Activated CD4-positive, alpha-beta memory T cell treated with anti-CD3 and anti-CD28 coated beads for 36 hours (primary cell): ENCODE measurements around the gene MYO1E. TPM values are rescaled to one million over a fixed set of nuclear protein-coding genes. Genes with fewer than 3 reads are reported as not detected.

Experiments used
- CTCF ChIA-PET: fragments of 350-600 bp; sonication (Branson Sonifier 250); formaldehyde crosslinking; loops from one replicate; lab custom pipeline; 2021; ENCODE audit warnings: antibody characterized with exemption, inconsistent platforms; lab: Charles Lee
- POLR2A ChIA-PET: fragments of 350-600 bp; sonication (Branson Sonifier 250); formaldehyde crosslinking; loops from one replicate; lab custom pipeline; 2021; ENCODE audit warnings: antibody characterized with exemption; lab: Charles Lee
- DNase-seq: peaks from one replicate; pipeline ENCODE4 v3.0.0-alpha.2; 2020
- H3K27ac Mint-ChIP-seq: one replicate; pipeline ENCODE4 v1.8.0; 2021; ENCODE audit warnings: mixed read lengths
- H3K27me3 Mint-ChIP-seq: one replicate; pipeline ENCODE4 v1.8.0; 2021; ENCODE audit warnings: mixed read lengths
- H3K36me3 Mint-ChIP-seq: one replicate; pipeline ENCODE4 v1.8.0; 2021; ENCODE audit warnings: mixed read lengths
- H3K4me1 Mint-ChIP-seq: one replicate; pipeline ENCODE4 v1.8.0; 2021; ENCODE audit warnings: low read depth, mixed read lengths
- H3K4me3 Mint-ChIP-seq: one replicate; pipeline ENCODE4 v1.8.0; 2021; ENCODE audit warnings: mild to moderate bottlenecking, mixed read lengths
- H3K9me3 Mint-ChIP-seq: one replicate; pipeline ENCODE4 v1.8.0; 2021; ENCODE audit warnings: mixed read lengths
- intact Hi-C: fragments of 100-400 bp; cut with micrococcal nuclease; formaldehyde crosslinking; loops from one replicate; pipeline ENCODE4 v1.15.1; 2023
- microRNA-seq: library from miRNA; unstranded; fragments of <30 nt; microRNA quantifications from one replicate; pipeline ENCODE4 v1.2.0, GENCODE V29; 2022; ENCODE audit warnings: borderline number of aligned reads, borderline microRNAs expressed, borderline replicate concordance
- total RNA-seq, 2 experiments: library from RNA; stranded (reverse); gene quantifications; one replicate each; pipeline ENCODE4 v1.2.3, GENCODE V29; 2021

MYO1E gene
- total RNA-seq, 2 experiments from 2014 or later, result 5.1 to 5.8 TPM

DNA sequence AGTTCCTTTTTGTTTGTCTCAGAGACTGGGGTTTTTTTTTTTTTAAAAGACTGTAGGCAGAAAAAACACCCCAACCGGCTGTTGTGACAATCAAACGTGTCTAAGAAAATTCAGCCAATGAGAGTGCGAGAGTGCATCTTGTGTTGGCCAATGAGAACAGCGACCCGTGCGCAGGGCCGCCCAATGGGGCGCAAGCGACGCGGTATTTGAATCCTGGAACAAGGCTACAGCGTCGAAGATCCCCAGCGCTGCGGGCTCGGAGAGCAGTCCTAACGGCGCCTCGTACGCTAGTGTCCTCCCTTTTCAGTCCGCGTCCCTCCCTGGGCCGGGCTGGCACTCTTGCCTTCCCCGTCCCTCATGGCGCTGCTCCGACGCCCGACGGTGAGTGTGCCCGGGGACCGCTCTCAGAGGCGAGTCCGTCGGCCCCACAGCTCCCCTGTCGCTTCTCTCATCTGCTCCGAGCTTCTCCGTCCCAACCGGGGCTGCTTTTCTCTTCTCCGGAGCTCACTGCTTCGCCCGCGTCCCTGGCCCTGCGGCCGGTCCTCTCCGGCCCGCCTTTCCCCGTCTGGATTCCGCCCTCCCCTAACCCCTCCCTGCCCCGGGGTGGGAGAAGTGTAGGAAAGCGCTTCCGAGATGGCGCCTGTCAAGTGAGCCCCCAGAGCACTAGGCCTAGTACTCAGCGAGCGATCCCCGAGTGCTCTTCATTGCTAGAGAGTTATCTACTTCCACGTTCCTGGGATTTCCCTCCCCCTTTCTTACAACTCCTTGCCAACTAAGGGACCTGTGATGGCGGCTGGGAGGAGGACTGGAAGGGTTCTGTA, 267.5 kb downstream of the MYO1E start, which contains the start of gene CCNB2:
CCNB2 (plus strand) TSS at position 235 of the 821 bp plus-strand sequence; CDS start at position 358, 123 bp downstream.
- no peaks in the 10 kb centered on the region for H3K27me3 Mint-ChIP-seq
- DNase-seq, result peak; percentile 92
- no peaks in the 10 kb centered on the region for H3K9me3 Mint-ChIP-seq
- intact Hi-C loops, result loop anchor here (2.0 kb wide), 2 partner anchors 118 to 172 kb away; partner anchors contain the start of genes RNF111 and SLTM
- peak within 1 kb of the TSS; percentile 88 for H3K27ac Mint-ChIP-seq
- CTCF ChIA-PET, result no interaction called here
- H3K4me1 Mint-ChIP-seq, result peaks cover 8% of the 10 kb centered on the region
- POLR2A ChIA-PET, result interaction anchor here (0.6 to 0.9 kb wide), 2 partner anchors 29 to 334 kb away, joined by 3 read pairs; partner anchors contain the start of gene MINDY2
- H3K4me3 Mint-ChIP-seq, result peak within 1 kb of the TSS; percentile 92
- H3K36me3 Mint-ChIP-seq, result peaks cover 19% of the 10 kb centered on the region

- intact Hi-C loops, result loop anchor here (2.0 kb wide), 2 partner anchors 118 to 172 kb away; partner anchors contain the start of genes RNF111 and SLTM
- ChIA-PET POLR2A (interaction anchor here (0.6 kb wide), 1 partner anchor 28 kb away, joined by 3 read pairs; no protein-coding TSS in a partner anchor), CTCF (no interaction called here)
- Mint-ChIP-seq H3K27me3 (no peaks in the 10 kb centered on the region), H3K4me1 (peaks cover 8% of the 10 kb centered on the region), H3K9me3 (no peaks in the 10 kb centered on the region), H3K27ac (peak overlapping the region; percentile 88), H3K36me3 (peaks cover 19% of the 10 kb centered on the region), H3K4me3 (peak overlapping the region; percentile 92)
- no peak for DNase-seq
Observed at GRCh38 chr15:59104602-59104911, 268.1 kb downstream of the MYO1E start.

GRCh38 chr15:59099162-59099685, 273.4 kb downstream of the MYO1E start:
- peak overlapping the region; percentile 18 for H3K27ac Mint-ChIP-seq

GRCh38 chr15:59096429-59096828, 276.2 kb downstream of the MYO1E start:
- Mint-ChIP-seq H3K36me3 (peaks cover 21% of the 10 kb centered on the region), H3K9me3 (no peaks in the 10 kb centered on the region), H3K27ac (no peak overlapping the region), H3K27me3 (no peaks in the 10 kb centered on the region), H3K4me3 (no peak overlapping the region), H3K4me1 (peaks cover 4% of the 10 kb centered on the region)
- ChIA-PET POLR2A (no interaction called here), CTCF (no interaction called here)
- intact Hi-C loops, result no loop called here
- DNase-seq, result no peak

More at GRCh38 chr15:59099162-59099685, 273.4 kb downstream of the MYO1E start:
- Mint-ChIP-seq H3K4me3 (no peak overlapping the region), H3K36me3 (peaks cover 14% of the 10 kb centered on the region), H3K4me1 (peaks cover 6% of the 10 kb centered on the region), H3K27me3 (no peaks in the 10 kb centered on the region), H3K9me3 (no peaks in the 10 kb centered on the region)
- ChIA-PET POLR2A (interaction anchor here (0.6 kb wide), 1 partner anchor 914 kb away, joined by 3 read pairs; no protein-coding TSS in a partner anchor), CTCF (no interaction called here)
- intact Hi-C loops, result no loop called here
- no peak for DNase-seq

DNA sequence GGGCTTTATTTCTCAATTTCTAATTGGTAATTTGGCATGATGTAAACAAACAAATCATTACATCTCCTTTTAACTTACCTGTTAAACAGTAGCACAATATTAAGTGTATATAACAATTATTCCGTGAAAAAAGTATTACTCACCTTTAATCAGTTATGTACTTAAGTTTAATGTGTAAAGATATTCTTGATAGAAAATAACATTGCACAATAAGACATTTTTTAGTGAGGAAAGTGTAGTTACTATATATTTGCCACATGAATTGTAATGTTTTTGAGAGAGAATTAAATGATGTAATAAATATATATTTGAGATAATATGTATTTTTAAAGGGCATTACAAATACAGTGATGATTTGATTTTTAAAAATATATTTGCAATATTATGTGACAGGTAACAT, 278.6 kb downstream of the MYO1E start:
- no peak overlapping the region for H3K27ac Mint-ChIP-seq
- H3K27me3 Mint-ChIP-seq, result no peaks in the 10 kb centered on the region
- H3K4me1 Mint-ChIP-seq, result peaks cover under 1% of the 10 kb centered on the region
- no peak overlapping the region for H3K4me3 Mint-ChIP-seq
- peaks cover 23% of the 10 kb centered on the region for H3K36me3 Mint-ChIP-seq
- ChIA-PET POLR2A (no interaction called here), CTCF (no interaction called here)
- intact Hi-C loops, result no loop called here
- DNase-seq, result no peak
- H3K9me3 Mint-ChIP-seq, result no peaks in the 10 kb centered on the region

GRCh38 chr15:59087731-59088130, 284.9 kb downstream of the MYO1E start:
- Mint-ChIP-seq H3K36me3 (peaks cover 17% of the 10 kb centered on the region), H3K27ac (no peak overlapping the region), H3K4me1 (no peaks in the 10 kb centered on the region), H3K4me3 (no peak overlapping the region), H3K9me3 (no peaks in the 10 kb centered on the region), H3K27me3 (no peaks in the 10 kb centered on the region)
- DNase-seq, result no peak
- ChIA-PET POLR2A (no interaction called here), CTCF (no interaction called here)
- intact Hi-C loops, result no loop called here

Small RNA genes within 50 kb of the gene (microRNA-seq; reads per million reads assigned to microRNA genes)
- gene MIR2116, result not detected

Other genes starting within 250 kb of the MYO1E start
- gene LDHAL6B, start 166.0 kb downstream of the MYO1E start, total RNA-seq, result not detected
- not detected for gene FAM81A, start 65.3 kb upstream of the MYO1E start, total RNA-seq
- gene GCNT3, start 238.9 kb upstream of the MYO1E start, total RNA-seq, result not detected